Activated T-helper 1 cell treated with anti-CD3 and anti-CD28 coated beads, Interleukin-12 subunit alpha, Interleukin-12 subunit beta, Interleukin-2, Interleukin-4 antibody, amounts not matched to agents 30 ng/mL and 10 ng/mL and 1 ng/mL, durations not matched to agents 14 hours and 24 hours and 36 hours (primary cell): ENCODE measurements around the gene CAMSAP3. TPM values are rescaled to one million over a fixed set of nuclear protein-coding genes. Genes with fewer than 3 reads are reported as not detected.

Source experiments
- DNase-seq: peaks from one replicate; pipeline ENCODE4 v3.0.0; 2021; ENCODE audit warnings: low spot score
- H3K27ac Mint-ChIP-seq: one replicate; pipeline ENCODE4 v1.8.0; 2021; ENCODE audit warnings: mild to moderate bottlenecking, mixed read lengths
- H3K27me3 Mint-ChIP-seq: one replicate; pipeline ENCODE4 v1.8.0; 2022; ENCODE audit warnings: mild to moderate bottlenecking, moderate library complexity, mixed read lengths; ENCODE audit not compliant: insufficient read depth
- H3K36me3 Mint-ChIP-seq: one replicate; pipeline ENCODE4 v1.8.0; 2021; ENCODE audit warnings: low read depth, mixed read lengths
- H3K4me1 Mint-ChIP-seq: one replicate; pipeline ENCODE4 v1.8.0; 2021; ENCODE audit warnings: low read depth, mixed read lengths
- H3K4me3 Mint-ChIP-seq: one replicate; pipeline ENCODE4 v1.8.0; 2021; ENCODE audit warnings: mild to moderate bottlenecking, moderate library complexity, mixed read lengths
- H3K9me3 Mint-ChIP-seq: one replicate; pipeline ENCODE4 v1.8.0; 2021; ENCODE audit warnings: mixed read lengths
- intact Hi-C: fragments of 100-400 bp; cut with micrococcal nuclease; formaldehyde crosslinking; loops from one replicate; pipeline ENCODE4 v1.15.1; 2024
- total RNA-seq: library from RNA; stranded (reverse); gene quantifications from 2 replicates; pipeline ENCODE4 v1.2.3, GENCODE V29; 2022

CAMSAP3 gene
- total RNA-seq, 1 donor from 2014 or later: 0.67 TPM

- Mint-ChIP-seq H3K4me3 (peak overlapping the region; percentile 50), H3K27ac (peak overlapping the region; percentile 58), H3K4me1 (peaks cover 19% of the 10 kb centered on the region), H3K27me3 (peaks cover 2% of the 10 kb centered on the region), H3K36me3 (no peaks in the 10 kb centered on the region), H3K9me3 (no peaks in the 10 kb centered on the region)
- intact Hi-C loops: no loop called here
- peak; percentile 55 for DNase-seq
Observed at GRCh38 chr19:7658219-7658686, 62.6 kb downstream of the CAMSAP3 start.

- peaks cover 2% of the 10 kb centered on the region for H3K27me3 Mint-ChIP-seq
- H3K27ac Mint-ChIP-seq: no peak overlapping the region
- DNase-seq: no peak
- no peak overlapping the region for H3K4me3 Mint-ChIP-seq
- H3K36me3 Mint-ChIP-seq: no peaks in the 10 kb centered on the region
- intact Hi-C loops: no loop called here
- H3K4me1 Mint-ChIP-seq: peaks cover 15% of the 10 kb centered on the region
- H3K9me3 Mint-ChIP-seq: no peaks in the 10 kb centered on the region
Observed at GRCh38 chr19:7661744-7662538, 66.3 kb downstream of the CAMSAP3 start.

GRCh38 chr19:7662657-7663056 is 67.0 kb downstream of the CAMSAP3 start:
- Mint-ChIP-seq H3K9me3 (no peaks in the 10 kb centered on the region), H3K27me3 (no peaks in the 10 kb centered on the region), H3K4me3 (no peak overlapping the region), H3K4me1 (peaks cover 8% of the 10 kb centered on the region), H3K27ac (no peak overlapping the region), H3K36me3 (no peaks in the 10 kb centered on the region)
- DNase-seq: no peak
- intact Hi-C loops: no loop called here

- Mint-ChIP-seq H3K4me1 (no peaks in the 10 kb centered on the region), H3K27ac (no peak overlapping the region), H3K9me3 (no peaks in the 10 kb centered on the region), H3K4me3 (no peak overlapping the region), H3K27me3 (peaks cover 4% of the 10 kb centered on the region), H3K36me3 (no peaks in the 10 kb centered on the region)
- intact Hi-C loops: no loop called here
- no peak for DNase-seq
Observed at GRCh38 chr19:7663706-7664105, 68.0 kb downstream of the CAMSAP3 start.

- intact Hi-C loops: no loop called here
- peaks cover 8% of the 10 kb centered on the region for H3K27me3 Mint-ChIP-seq
Observed at GRCh38 chr19:7665076-7665475, 69.4 kb downstream of the CAMSAP3 start.

More at GRCh38 chr19:7665076-7665475, 69.4 kb downstream of the CAMSAP3 start:
- no peak overlapping the region for H3K4me3 Mint-ChIP-seq
- peaks cover 4% of the 10 kb centered on the region for H3K4me1 Mint-ChIP-seq
- no peak overlapping the region for H3K27ac Mint-ChIP-seq
- H3K36me3 Mint-ChIP-seq: no peaks in the 10 kb centered on the region
- DNase-seq: no peak
- H3K9me3 Mint-ChIP-seq: no peaks in the 10 kb centered on the region

Other genes starting within 250 kb of the CAMSAP3 start
- gene ARHGEF18, start 246.9 kb upstream of the CAMSAP3 start, total RNA-seq: 29.3 and 30.5 TPM in 2 replicates
- gene PEX11G, start 106.8 kb upstream of the CAMSAP3 start, total RNA-seq: 1.4 and 1.5 TPM in 2 replicates
- 4.8 and 5.2 TPM in 2 replicates for gene ZNF358, start 79.8 kb upstream of the CAMSAP3 start, total RNA-seq
- gene MCOLN1, start 73.2 kb upstream of the CAMSAP3 start, total RNA-seq: 14.0 and 14.4 TPM in 2 replicates
- 131 and 136 TPM in 2 replicates for gene PNPLA6, start 60.1 kb upstream of the CAMSAP3 start, total RNA-seq
- gene XAB2, start 33.7 kb downstream of the CAMSAP3 start, total RNA-seq: 50.7 and 51.2 TPM in 2 replicates
- 88.5 and 93.4 TPM in 2 replicates for gene PET100, start 33.9 kb downstream of the CAMSAP3 start, total RNA-seq
- 0.34 and 1.4 TPM in 2 replicates for gene PCP2, start 37.9 kb downstream of the CAMSAP3 start, total RNA-seq
- 101 and 102 TPM in 2 replicates for gene STXBP2, start 41.2 kb downstream of the CAMSAP3 start, total RNA-seq
- not detected in 2 replicates for gene RETN, start 73.2 kb downstream of the CAMSAP3 start, total RNA-seq
- gene MCEMP1, start 81.2 kb downstream of the CAMSAP3 start, total RNA-seq: not detected in 2 replicates
- 72.2 and 86.8 TPM in 2 replicates for gene TRAPPC5, start 85.0 kb downstream of the CAMSAP3 start, total RNA-seq
- not detected in 2 replicates for gene FCER2, start 106.3 kb downstream of the CAMSAP3 start, total RNA-seq
- not detected in 2 replicates for gene CLEC4G, start 136.2 kb downstream of the CAMSAP3 start, total RNA-seq
- gene CD209, start 151.7 kb downstream of the CAMSAP3 start, total RNA-seq: not detected in 2 replicates
- not detected in 2 replicates for gene CLEC4M, start 167.4 kb downstream of the CAMSAP3 start, total RNA-seq
- gene EVI5L, start 234.4 kb downstream of the CAMSAP3 start, total RNA-seq: 4.4 TPM in 2 replicates